Posterior cingulate gyrus (tissue), 11 donors: ENCODE results near the gene DOK3.

Experiments used
- DNase-seq, 10 donors: peaks; one replicate each; pipeline versions ENCODE4 v3.0.0 to v3.0.0-alpha.2; 2020 to 2021; ENCODE audit warnings: mixed read lengths in 3 of 10
- intact Hi-C: fragments of 100-400 bp; cut with DNase I; formaldehyde crosslinking; loops from one replicate; pipeline ENCODE4 v1.15.1; 2023

DOK3 gene

DNA sequence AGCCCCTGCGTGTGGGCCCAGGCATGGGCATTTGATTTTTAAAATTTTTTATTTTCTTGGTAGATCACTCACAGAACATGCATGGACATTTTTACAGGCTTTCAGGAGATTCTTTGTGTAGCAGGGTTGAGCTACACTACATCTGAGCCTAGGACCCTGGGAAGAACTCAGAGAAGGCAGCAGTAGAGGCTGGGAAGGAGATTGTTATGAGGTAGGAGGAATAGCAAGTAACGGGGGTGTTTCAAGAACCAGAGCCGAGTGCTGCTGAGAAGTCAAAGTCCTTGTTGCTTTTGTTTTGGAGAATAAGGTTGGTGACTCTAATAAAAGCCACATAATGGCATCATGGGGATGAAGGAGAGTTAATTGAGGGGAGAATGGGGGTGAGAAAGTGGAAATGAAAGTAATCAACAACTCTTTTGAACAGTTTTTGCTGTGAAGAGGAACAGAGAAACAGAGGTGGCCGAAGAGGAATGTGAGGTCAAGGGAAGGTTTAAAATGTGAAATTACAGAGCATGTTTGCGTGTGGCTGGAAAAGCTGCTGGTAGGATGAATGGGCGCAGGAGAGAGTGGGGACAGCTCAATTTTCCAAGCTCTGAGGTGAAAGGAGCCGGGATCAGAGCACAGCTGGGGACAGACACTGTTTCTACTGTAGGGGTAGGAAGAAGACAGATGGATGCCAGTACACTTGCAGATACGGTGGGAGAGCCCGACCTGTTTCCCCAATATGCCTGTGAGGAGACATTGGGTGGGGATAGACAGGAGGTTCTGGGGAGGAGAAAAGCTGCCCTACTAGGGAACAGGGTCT is 7.5 kb downstream of the DOK3 start:
- intact Hi-C loops, result loop anchor here (1.0 kb wide), 2 partner anchors 46 to 112 kb away; no protein-coding TSS in a partner anchor
- DNase-seq, result no peak

DNA sequence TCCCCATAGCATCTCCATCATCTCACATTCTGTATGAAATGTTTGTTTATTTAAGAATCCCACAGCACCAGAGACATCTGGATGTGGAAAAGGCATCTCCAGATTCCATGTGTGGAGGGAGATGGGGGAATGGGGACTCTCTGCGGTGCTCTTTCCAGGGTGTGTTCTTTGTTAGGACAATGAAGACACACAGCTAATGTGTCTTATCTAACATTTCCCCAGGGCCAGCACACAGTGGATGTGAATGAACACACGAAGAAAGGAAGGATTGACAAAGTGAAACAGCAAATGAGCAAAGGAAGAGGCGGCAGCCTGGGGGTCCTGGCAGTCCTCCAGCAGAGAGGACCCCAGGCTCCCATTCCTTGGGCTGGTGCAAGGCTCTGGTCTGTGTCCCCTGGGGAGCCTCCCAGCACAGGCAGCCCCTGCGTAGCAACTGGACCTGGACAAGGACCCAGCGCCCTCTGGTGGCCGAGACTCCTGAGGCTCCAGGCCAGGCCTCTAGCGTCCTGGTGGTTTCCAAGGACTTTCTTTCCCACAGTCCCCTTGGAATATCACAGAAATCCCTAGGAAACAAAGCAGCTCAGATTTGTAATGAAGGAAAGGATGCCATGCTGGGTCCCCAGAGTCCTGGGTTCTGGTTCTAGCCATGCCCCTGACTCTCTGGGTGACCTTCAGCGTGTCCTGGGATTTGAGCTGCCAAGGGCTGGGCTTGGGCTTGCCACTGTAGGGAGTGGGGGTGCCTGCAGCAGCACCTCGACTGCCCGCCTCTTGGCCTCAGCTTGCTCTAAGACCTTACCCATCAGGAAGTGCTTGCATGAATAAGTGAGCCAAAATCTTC is 8.7 kb downstream of the DOK3 start:
- peak; percentile 86 to 99 (median 94) for DNase-seq
- intact Hi-C loops, result loop anchor here (1.0 kb wide), 2 partner anchors 45 to 111 kb away; no protein-coding TSS in a partner anchor

DNA sequence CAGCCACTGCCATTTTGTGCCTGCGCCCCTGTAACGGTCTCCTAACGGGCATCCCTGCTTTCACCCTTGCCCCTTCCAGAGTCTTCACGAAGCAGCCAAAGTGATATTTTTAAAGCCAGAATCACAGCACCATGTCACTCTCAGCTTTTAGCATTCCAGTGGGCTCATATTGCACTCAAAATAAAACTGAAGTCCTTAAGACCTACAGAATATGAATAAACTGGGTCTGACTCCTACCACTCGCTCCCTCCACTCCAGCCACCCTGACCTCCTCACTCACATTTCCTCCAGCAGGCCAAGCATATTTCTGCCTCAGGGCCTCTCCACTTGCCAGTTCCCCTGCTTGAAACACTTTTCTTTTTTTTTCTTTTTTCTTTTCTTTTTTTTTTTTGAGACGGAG is 9.8 kb downstream of the DOK3 start:
- no peak for DNase-seq
- intact Hi-C loops, result loop anchor here (5.0 kb wide), 1 partner anchor 98 kb away; the partner anchor contains the start of gene PFN3

DNA sequence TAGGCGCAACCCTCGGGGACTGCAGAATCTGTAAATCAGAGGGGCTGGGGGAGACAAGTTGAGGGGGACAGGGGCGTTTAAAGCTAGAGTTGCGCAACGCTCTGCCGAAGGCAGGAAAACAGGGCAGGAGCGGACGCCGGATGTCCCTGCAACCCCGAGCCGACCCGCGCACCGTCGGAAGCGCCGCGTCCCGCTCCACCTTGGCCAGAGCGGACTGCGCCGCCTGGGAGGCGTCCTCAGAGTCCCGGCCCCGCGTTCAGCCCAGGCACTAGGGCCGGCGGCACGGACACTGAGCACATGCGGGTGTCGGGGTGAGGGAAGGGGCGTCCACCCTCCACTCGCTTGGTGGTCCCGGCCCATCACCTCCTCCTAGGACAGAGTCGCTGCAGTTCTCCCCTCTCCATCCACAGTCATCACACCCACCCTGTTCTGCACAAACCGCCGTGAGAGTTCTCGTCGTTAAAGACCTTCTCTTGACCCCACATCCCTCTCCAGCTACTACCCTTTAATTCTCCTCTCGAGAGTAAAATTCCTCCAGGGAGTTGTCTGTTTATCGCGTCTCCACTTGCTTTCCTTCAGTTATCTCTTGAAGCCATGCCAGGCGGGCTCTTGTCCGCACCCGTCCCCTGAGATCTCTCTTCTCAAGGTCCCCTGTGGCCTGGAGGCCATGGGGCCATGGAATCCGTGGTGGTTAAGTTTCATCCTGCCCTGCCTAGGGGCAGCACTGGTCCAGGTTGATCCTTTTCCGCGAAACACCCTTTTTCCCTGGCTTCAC is 11.4 kb downstream of the DOK3 start:
- DNase-seq, result no peak
- intact Hi-C loops, result loop anchor here (5.0 kb wide), 1 partner anchor 96 kb away; the partner anchor contains the start of gene PFN3

DNA sequence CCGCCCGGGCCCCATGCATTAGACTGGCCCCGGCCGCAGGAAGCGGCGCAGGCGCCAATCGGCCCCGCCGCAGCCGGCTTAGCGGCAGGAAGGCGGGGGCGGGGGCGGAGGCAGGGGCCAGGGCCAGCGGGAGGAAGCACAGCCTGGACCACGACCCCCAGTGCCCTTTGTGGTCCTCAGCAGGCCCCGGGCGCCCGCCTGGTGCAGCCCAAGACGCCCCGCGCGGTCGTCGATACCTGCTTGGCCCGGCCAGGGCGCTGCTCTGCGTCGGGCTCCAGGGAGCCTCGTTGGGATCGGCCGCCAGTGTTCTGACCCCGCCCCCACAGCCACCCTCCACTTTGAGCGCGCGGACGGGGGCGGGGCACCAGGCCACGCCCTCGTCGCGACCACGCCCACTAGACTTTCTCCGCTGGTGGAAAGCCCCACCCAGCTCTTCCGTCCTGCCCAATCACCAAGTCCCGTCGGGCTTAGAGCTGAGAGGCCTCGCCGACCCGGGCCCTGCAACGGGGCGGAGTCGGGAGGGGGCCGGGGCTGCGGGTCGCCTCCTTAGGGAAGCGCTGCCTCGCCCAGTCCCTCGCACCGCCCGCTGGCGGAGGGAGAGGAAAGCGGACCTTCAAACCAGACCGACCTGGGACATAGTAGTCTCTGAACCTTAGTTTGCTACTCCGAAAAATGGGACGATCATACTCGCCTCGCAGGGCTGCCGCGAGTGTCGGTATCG is 12.2 kb downstream of the DOK3 start, which contains the start of gene PDLIM7:
PDLIM7 (minus strand) TSS at position 313 of the 721 bp plus-strand sequence. CDS start 1,092 bp downstream, outside the sequence.
- intact Hi-C loops, result loop anchor here (5.0 kb wide), 1 partner anchor 95 kb away; the partner anchor contains the start of gene PFN3
- peak; percentile 67 to 98 (median 86) for DNase-seq

DNA sequence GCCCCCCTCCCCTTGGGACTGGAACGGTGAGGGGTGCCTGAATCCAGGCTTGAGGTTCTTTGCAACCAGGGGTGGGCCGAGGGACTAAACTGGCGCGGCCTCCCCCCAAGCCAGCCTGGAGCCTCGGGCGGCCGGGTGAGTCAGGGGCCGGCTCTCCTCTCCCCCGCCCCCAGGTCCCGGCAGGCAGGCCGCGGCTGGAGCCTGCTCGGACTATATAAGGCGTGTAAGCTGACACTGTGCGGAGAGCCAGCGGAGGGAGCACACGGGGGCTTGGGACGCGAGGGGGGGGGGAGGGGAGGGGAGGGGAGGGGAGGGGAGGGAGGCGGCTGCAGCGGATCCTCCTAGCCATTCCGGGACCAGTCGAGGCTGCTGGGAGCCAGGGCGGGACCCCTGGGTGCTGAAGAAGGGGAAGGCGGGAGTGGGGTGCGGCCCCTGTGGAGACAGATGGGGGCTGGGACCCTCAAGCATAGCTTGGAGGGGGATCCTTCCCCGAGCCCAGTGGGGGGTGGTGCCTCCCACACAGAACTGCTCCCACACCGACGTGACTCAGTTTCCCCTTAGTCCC is 12.8 kb downstream of the DOK3 start:
- no peak for DNase-seq
- intact Hi-C loops, result loop anchor here (5.0 kb wide), 1 partner anchor 95 kb away; the partner anchor contains the start of gene PFN3

DNA sequence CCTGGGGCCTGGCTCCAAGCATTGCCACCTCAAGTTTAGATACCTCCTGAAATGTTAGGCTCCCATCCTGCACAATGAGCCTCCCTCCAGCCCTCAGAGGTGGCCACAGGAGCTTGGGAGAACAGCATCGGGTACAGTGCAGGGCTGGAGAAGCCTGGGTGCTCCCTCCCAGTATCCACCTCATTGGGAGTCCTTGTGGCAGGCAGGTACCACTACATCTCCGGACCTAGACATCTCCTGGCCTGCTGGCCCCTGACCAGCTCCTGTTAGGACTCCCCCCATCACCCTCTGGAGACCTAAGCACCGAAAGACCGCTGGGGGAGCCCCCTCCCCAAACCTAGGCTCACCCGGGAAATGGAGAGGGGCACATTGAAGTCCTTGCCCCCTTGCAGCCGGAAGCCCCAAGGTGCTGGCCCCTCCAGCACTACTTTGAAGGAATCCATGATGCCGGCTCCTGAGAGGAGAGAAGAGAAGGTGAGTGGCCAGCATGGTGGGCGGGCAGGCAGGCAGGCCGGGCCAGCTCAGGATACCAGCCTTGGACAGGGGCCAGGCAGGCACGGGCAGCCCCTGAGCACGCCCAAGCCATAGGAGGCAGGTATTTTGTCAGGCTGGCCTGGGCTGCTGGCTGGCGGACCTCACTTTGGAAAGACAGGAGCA is 13.4 kb downstream of the DOK3 start:
- intact Hi-C loops, result loop anchor here (5.0 kb wide), 1 partner anchor 94 kb away; the partner anchor contains the start of gene PFN3
- no peak for DNase-seq

DNA sequence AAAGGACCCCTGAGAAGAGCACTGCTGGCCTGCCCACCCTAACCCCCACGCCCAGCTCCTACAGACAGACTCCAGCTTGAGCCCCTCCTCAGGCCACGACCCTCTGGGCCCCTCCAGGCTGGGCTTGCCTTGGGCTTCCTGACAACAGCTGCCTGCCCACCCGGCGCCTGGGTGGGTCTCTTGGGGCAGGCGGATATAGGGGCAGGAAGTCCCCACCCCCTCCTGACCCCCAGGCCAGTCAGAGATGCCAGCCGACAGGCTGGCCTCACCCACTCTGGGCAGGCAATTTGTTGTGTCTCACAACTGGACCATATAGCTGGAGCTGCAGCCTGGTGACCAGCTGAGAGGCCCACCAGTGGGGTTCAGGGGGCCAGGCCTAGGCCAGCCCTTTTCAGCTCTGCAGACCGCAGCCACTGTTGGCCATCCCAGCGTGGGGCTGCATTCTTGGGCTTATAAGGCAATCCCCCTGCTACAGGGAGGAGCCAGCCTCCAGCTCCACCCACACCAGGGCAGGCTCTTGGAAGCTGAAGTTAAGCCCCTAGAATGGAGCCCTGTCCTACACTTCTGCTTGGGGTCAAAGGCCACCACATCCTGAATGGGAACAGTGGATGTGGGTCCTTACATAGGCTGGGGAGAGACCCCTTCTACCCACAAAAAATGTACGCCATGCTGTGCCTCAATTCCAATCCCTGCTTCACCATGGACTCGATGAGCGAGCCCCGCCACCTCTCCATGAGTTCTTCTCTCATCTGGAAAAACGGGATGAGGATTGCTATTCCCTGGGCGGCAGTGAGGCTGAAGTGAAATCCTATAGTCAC is 14.2 kb downstream of the DOK3 start:
- intact Hi-C loops, result loop anchor here (5.0 kb wide), 1 partner anchor 93 kb away; the partner anchor contains the start of gene PFN3
- no peak for DNase-seq

DNA sequence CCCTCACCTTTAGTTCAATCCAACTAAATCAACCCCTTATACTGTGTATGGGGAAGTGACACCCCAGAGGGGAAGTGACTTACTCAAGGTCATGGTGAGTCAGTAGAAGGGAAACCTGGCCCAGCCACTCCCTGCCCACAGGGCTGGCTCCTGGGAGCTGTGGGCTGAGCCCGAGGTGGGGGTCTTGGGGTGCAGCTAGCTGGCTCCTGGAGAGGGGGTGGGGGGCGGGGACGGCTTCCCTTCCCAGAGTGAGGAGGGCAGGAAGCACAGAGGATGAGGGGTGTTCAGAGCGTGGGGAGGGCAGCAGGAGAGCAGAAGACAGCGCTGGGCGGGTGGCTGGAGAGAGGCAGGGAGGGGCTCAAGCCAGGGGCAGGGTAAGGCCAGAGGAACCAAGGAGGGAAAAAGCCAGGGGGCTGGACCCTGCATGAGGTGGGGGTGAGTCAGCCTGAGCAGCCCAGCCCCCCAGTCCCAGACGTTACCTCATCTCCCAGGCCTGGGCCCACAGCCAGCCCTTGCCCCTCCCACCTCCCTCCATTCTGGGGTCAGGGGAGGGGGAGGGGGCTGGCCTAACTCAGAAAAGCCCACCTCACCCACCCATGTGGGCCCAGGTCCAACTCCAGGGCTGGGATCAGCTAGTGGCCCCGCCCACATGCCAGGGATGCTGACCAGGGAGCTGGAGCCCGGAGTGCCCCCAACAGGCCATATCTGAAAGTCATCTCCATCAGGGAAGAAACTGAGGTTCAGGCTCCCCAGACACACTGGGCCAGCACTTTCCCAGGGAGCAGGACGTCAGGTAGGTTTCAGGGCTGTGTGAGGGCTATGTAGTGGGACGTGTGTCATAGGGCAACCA is 15.1 kb downstream of the DOK3 start:
- intact Hi-C loops, result loop anchor here (5.0 kb wide), 1 partner anchor 92 kb away; the partner anchor contains the start of gene PFN3
- peak in 1 of 10 donors; percentile 91 for DNase-seq

DNA sequence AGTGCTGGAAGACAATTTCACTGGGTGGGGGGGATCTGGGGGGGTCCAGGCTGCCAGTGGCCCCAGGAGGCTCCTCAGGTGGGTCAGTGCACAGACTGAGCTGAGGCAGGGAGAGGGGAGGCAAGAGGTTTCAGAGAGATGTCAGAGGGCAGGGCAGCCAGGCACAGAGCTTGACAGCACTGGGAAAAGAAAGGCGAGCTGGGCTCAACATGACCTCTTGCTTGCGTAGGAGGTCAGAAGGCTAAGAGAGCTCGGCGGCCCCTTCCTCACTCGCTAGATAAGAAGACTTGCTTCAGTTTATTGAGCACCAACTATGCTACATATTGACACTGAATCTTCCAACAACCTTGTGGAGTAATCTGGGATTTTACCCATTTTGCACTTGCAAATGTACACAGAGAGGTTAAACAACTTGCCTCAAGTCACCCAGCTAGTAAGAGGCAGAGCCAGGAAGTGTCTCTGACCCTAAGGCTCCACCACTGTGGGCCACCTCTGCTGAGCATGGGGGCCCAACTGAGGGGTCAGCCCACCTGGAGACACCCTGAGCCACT is 15.8 kb downstream of the DOK3 start:
- DNase-seq, result no peak
- intact Hi-C loops, result no loop called here

DNA sequence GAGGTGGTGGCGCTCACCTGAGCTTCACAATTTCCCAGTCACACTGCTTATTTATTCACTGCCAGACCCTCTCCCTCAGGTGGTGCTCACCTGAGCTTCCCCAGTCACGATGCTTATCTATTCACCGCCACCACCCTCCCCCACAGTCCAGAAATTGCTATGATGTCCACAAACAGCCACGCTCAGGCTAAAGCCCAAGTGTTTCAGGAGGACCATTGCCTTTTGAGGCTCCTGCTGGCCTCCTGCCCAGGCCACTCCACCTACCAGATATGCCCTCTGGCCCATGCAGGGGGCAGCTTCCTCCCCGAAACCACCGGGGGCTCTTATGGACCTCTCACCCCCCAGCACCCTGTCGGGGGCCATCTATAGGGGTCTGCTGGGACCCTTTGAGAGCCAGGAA is 16.8 kb downstream of the DOK3 start:
- no peak for DNase-seq
- intact Hi-C loops, result no loop called here

DNA sequence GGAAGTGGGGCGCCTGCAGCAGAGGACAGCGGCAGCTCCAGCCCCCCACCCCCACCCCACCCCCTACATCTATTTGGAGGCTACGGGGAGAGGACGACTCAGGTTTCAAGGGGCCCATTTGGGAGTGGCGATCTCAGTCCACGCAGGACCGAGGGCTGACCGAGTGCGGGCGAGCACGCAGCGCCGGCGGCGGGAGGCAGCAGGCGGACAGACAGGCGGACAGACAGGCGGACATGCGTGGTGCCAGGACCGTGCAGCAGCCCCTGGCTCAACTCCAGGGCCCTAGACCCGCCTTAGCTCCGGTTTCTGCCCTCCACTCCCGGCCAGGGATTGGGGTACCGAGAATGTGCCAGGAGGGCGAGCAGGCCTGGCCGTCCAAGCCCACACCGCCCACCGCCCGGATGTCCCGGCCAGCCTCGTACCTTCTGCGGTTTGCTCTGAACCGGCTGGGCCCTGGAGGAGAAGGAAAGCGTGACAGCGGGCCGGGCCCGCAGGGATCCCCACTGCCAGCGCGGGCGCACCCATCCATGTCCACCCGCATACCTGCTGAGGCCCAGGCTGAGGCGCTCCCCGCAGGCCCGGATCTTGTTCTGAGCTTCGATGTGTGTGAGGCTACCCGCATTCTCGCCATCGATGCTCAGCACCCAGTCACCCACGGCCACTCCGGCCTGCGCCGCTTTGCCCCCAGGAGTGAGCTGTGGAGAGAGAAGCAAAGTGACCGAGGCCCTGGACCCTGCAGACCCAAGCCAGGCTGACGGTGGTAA is 17.5 kb downstream of the DOK3 start:
- DNase-seq, result no peak
- intact Hi-C loops, result no loop called here

DNA sequence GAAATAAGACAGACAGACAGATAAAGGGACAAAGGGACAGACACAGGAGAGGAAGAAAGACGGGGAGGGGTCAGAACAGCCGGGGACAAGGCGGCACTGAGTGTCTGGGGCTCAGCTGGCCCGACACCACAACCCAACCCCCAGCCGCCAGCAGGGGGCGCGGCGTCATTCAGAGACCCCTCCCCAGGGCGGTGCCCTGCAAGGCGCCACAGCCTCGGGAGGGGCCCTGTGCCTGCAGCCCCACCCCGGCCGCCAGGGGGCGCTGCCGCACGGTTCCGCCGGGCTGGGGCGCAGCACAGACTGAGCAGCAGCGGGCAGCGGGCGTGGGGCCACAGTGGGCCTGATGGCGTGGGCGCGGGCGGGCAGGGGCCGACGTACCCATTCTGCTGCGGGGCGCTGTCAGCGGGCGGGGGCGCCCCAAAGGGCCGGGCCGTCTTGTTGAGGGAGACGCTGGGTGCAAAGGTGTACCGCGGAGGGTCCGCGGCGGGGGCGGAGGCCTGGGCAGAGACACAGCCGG is 18.1 kb downstream of the DOK3 start:
- intact Hi-C loops, result no loop called here
- DNase-seq, result no peak

DNA sequence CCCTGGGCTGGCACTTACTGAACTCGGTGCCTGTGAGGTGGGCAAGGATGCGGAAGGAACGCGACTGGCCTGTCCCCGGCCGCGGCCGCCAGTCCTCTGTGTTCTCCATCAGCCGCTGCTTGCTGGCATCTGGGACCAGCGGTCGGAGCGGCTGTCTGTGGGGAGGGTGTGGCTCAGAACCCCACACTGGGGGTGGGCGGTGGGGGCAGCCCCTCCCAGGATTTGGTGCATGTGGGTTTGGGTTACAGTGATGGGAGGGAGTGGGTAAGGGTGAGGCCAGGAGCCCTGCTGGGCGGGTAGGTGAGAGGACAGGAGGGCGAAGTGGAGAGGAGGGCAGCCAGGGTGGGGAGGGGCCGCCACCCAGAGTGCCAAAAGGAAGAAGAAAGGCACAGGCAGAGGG is 18.6 kb downstream of the DOK3 start:
- DNase-seq, result no peak
- intact Hi-C loops, result no loop called here

DNA sequence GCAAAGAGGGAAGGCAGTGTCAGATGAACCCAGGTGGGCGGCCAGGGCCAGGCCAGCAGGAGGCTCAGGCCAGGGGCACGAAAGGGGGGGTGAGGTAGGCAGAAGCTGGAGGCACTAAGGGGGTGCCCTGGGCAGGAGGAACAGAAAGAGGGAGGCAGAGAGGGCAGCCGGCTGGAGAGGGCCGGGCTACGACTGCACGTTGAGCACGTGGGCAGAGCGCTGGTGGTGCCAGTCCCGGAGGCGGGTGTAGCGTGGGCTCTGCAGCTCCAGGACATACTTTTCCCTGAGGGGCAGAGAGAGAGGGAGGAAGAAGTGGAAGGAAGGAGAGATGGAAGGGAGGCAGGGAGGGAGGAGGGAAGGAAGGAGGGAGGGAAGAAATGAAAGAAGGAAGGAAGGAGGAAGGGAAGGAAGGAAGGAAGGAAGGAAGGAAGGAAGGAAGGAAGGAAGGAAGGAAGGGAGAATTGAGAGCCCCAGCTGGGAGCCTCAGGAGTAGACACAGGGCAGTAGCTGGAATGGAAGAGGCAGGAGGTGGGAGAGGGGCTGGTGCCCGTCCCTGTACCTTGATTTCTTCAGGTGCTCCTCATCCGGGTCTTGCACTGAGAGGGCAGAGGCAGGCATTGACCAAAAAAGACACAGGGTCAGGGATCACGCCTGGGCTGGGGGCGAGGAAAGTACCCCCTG is 19.2 kb downstream of the DOK3 start:
- DNase-seq, result peak in 7 of 10 donors; percentile 49 to 93 (median 61)
- intact Hi-C loops, result no loop called here
